SJCRH30 (cell line): ENCODE results near the gene SP6. TPM values are rescaled to one million over a fixed set of nuclear protein-coding genes. Genes with fewer than 3 reads are reported as not detected.

Experiments
- DNase-seq, 2 experiments: peaks; one replicate each; pipeline ENCODE4 v3.0.0-alpha.2; 2015 to 2020
- H3K27ac ChIP-seq: fragments of 250-450 bp; sonication (Bioruptor Pico); 2 replicates; pipeline ENCODE4 v1.5.1; 2020; ENCODE audit warnings: mild to moderate bottlenecking, moderate library complexity
- H3K27me3 ChIP-seq: fragments of 250-450 bp; sonication (Bioruptor Pico); 2 replicates; pipeline ENCODE4 v1.5.1; 2020; ENCODE audit warnings: mild to moderate bottlenecking, moderate library complexity
- H3K36me3 ChIP-seq: fragments of 250-450 bp; sonication (Bioruptor Pico); 2 replicates; pipeline ENCODE4 v1.5.1; 2020; ENCODE audit warnings: mild to moderate bottlenecking, moderate library complexity
- H3K4me1 ChIP-seq: fragments of 250-450 bp; sonication (Bioruptor Pico); 2 replicates; pipeline ENCODE4 v1.5.1; 2020; ENCODE audit warnings: mild to moderate bottlenecking, moderate library complexity
- H3K4me3 ChIP-seq: fragments of 250-450 bp; sonication (Bioruptor Pico); 2 replicates; pipeline ENCODE4 v1.5.1; 2020; ENCODE audit warnings: mild to moderate bottlenecking, moderate library complexity
- H3K9me3 ChIP-seq: fragments of 250-450 bp; sonication (Bioruptor Pico); replicated peaks from 2 replicates; pipeline ENCODE4 v1.5.1; 2020; ENCODE audit warnings: mild to moderate bottlenecking, moderate library complexity
- total RNA-seq: library from RNA; depleted of rRNA; stranded (reverse); fragments of >200 nt; shearing (Covaris generic); gene quantifications from 2 replicates; pipeline ENCODE4 v1.2.3, GENCODE V29; 2014

Gene SP6
- total RNA-seq, 1 experiment from 2014 or later = not detected

GRCh38 chr17:47808830-47809480, 42.0 kb downstream of the SP6 start:
- Histone ChIP-seq H3K27me3 (no peaks in the 10 kb centered on the region), H3K36me3 (peaks cover 10% of the 10 kb centered on the region), H3K4me3 (no peak overlapping the region), H3K9me3 (no peaks in the 10 kb centered on the region), H3K27ac (no peak overlapping the region), H3K4me1 (no peaks in the 10 kb centered on the region)
- DNase-seq = no peak

- Histone ChIP-seq H3K4me3 (no peak overlapping the region), H3K27me3 (no peaks in the 10 kb centered on the region), H3K27ac (no peak overlapping the region), H3K9me3 (no peaks in the 10 kb centered on the region), H3K36me3 (peaks cover 10% of the 10 kb centered on the region), H3K4me1 (no peaks in the 10 kb centered on the region)
- no peak for DNase-seq
Measured at GRCh38 chr17:47808036-47808829, 42.7 kb downstream of the SP6 start.

GRCh38 chr17:47807421-47807820, 43.5 kb downstream of the SP6 start:
- Histone ChIP-seq H3K27me3 (no peaks in the 10 kb centered on the region), H3K4me3 (no peak overlapping the region), H3K4me1 (no peaks in the 10 kb centered on the region), H3K27ac (no peak overlapping the region), H3K36me3 (peaks cover 10% of the 10 kb centered on the region), H3K9me3 (no peaks in the 10 kb centered on the region)
- DNase-seq = no peak

- no peaks in the 10 kb centered on the region for H3K4me1 ChIP-seq
- H3K36me3 ChIP-seq = peaks cover 10% of the 10 kb centered on the region
- no peaks in the 10 kb centered on the region for H3K9me3 ChIP-seq
- DNase-seq = no peak
- H3K27me3 ChIP-seq = no peaks in the 10 kb centered on the region
- H3K27ac ChIP-seq = no peak overlapping the region
- H3K4me3 ChIP-seq = no peak overlapping the region
Measured at GRCh38 chr17:47806913-47807255, 44.1 kb downstream of the SP6 start.

GRCh38 chr17:47806026-47806912, 44.7 kb downstream of the SP6 start:
- H3K27me3 ChIP-seq = no peaks in the 10 kb centered on the region
- no peak overlapping the region for H3K4me3 ChIP-seq
- no peaks in the 10 kb centered on the region for H3K9me3 ChIP-seq
- H3K27ac ChIP-seq = no peak overlapping the region
- H3K36me3 ChIP-seq = peaks cover 10% of the 10 kb centered on the region
- H3K4me1 ChIP-seq = no peaks in the 10 kb centered on the region
- no peak for DNase-seq

GRCh38 chr17:47804461-47804860, 46.5 kb downstream of the SP6 start:
- DNase-seq = no peak
- Histone ChIP-seq H3K27ac (no peak overlapping the region), H3K27me3 (no peaks in the 10 kb centered on the region), H3K4me1 (no peaks in the 10 kb centered on the region), H3K4me3 (no peak overlapping the region), H3K9me3 (no peaks in the 10 kb centered on the region), H3K36me3 (peaks cover 4% of the 10 kb centered on the region; the same call in 1 of the 2 replicates)

- H3K4me1 ChIP-seq = no peaks in the 10 kb centered on the region
- no peak for DNase-seq
- no peaks in the 10 kb centered on the region for H3K27me3 ChIP-seq
- H3K27ac ChIP-seq = no peak overlapping the region
- no peaks in the 10 kb centered on the region for H3K9me3 ChIP-seq
- no peaks in the 10 kb centered on the region; the same call in 1 of the 2 replicates for H3K36me3 ChIP-seq
- no peak overlapping the region for H3K4me3 ChIP-seq
Measured at GRCh38 chr17:47803751-47804150, 47.2 kb downstream of the SP6 start.

- H3K36me3 ChIP-seq = no peaks in the 10 kb centered on the region
- no peak overlapping the region for H3K4me3 ChIP-seq
- H3K27me3 ChIP-seq = no peaks in the 10 kb centered on the region
- no peaks in the 10 kb centered on the region for H3K4me1 ChIP-seq
- no peak for DNase-seq
- H3K9me3 ChIP-seq = no peaks in the 10 kb centered on the region
- no peak overlapping the region for H3K27ac ChIP-seq
Measured at GRCh38 chr17:47803201-47803600, 47.8 kb downstream of the SP6 start.

- DNase-seq = peak; percentile 83 to 89
- Histone ChIP-seq H3K4me3 (no peak overlapping the region), H3K27me3 (no peaks in the 10 kb centered on the region), H3K27ac (no peak overlapping the region), H3K9me3 (no peaks in the 10 kb centered on the region), H3K36me3 (no peaks in the 10 kb centered on the region), H3K4me1 (no peaks in the 10 kb centered on the region)
Measured at GRCh38 chr17:47802341-47803022, 48.5 kb downstream of the SP6 start.

GRCh38 chr17:47801906-47802305, 49.1 kb downstream of the SP6 start:
- no peaks in the 10 kb centered on the region for H3K36me3 ChIP-seq
- no peaks in the 10 kb centered on the region for H3K27me3 ChIP-seq
- H3K27ac ChIP-seq = no peak overlapping the region

GRCh38 chr17:47801176-47801765, 49.7 kb downstream of the SP6 start:
- no peaks in the 10 kb centered on the region for H3K9me3 ChIP-seq
- H3K36me3 ChIP-seq = no peaks in the 10 kb centered on the region
- H3K4me1 ChIP-seq = no peaks in the 10 kb centered on the region
- no peak for DNase-seq
- H3K27ac ChIP-seq = no peak overlapping the region
- no peak overlapping the region for H3K4me3 ChIP-seq
- no peaks in the 10 kb centered on the region for H3K27me3 ChIP-seq

More at GRCh38 chr17:47801906-47802305, 49.1 kb downstream of the SP6 start:
- no peaks in the 10 kb centered on the region for H3K4me1 ChIP-seq
- no peak overlapping the region for H3K4me3 ChIP-seq
- no peak for DNase-seq
- no peaks in the 10 kb centered on the region for H3K9me3 ChIP-seq

GRCh38 chr17:47800686-47801085, 50.3 kb downstream of the SP6 start:
- Histone ChIP-seq H3K27ac (no peak overlapping the region), H3K9me3 (no peaks in the 10 kb centered on the region), H3K36me3 (no peaks in the 10 kb centered on the region), H3K27me3 (no peaks in the 10 kb centered on the region), H3K4me3 (no peak overlapping the region), H3K4me1 (no peaks in the 10 kb centered on the region)
- DNase-seq = no peak

- H3K4me3 ChIP-seq = no peak overlapping the region
- no peak overlapping the region for H3K27ac ChIP-seq
- no peaks in the 10 kb centered on the region for H3K9me3 ChIP-seq
- peak in 1 of 2 experiments; percentile 55 for DNase-seq
- H3K27me3 ChIP-seq = 0 out of 2 replicates have a peak, but pooled peaks cover 3% of the 10 kb centered on the region
- no peaks in the 10 kb centered on the region for H3K36me3 ChIP-seq
- no peaks in the 10 kb centered on the region for H3K4me1 ChIP-seq
Measured at GRCh38 chr17:47797797-47798196, 53.2 kb downstream of the SP6 start.
